Activated CD4-positive, alpha-beta T cell treated with anti-CD3 and anti-CD28 coated beads, Interleukin-10, Interleukin-2, amounts not matched to agents 100 ng/mL and 50 ng/mL, durations not matched to agents 16 hours and 8 hours (primary cell): Measurements from ENCODE around the gene FUOM.
"Not testable (repeated sequence)": the region's sequence is repeated elsewhere in the genome, so short reads cannot be mapped to it uniquely, and the experiment has no call there.

Experiments used
- DNase-seq: peaks from one replicate; pipeline ENCODE4 v3.0.0-alpha.2; 2020

The FUOM gene

DNA sequence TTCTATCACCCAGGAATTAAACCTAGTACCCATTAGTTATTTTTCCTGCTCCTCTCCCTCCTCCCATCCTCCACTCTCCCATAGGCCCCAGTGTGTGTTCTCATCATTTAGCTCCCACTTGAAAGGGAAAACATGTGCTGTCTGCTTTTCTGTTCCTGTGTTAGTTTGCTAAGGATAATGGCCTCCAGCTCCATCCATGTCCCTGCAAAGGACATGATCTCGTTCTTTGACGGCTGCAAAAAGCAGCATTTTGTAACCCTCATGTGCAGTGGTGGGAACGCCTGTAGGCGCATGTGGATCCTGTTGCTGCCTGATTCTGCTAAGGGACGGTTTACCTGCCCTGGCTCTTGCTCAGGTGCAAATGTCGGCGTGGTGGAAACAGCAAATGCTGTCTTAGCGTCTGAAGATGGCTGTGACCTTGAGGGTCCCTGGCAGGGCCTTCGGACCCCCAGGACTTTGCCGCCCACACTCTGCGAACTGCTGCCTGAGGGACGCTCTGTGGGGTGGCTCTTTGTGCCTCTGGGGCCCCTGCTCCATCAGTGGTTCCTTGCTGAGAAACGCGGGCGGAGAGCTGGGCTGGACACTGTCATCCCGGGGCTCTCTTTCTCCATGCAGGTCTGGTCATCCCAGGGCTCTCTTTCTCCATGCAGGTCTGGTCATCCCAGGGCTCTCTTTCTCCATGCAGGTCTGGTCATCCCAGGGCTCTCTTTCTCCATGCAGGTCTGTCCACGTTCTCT lies 30.6 kb upstream of the FUOM start:
- DNase-seq, result no peak

DNA sequence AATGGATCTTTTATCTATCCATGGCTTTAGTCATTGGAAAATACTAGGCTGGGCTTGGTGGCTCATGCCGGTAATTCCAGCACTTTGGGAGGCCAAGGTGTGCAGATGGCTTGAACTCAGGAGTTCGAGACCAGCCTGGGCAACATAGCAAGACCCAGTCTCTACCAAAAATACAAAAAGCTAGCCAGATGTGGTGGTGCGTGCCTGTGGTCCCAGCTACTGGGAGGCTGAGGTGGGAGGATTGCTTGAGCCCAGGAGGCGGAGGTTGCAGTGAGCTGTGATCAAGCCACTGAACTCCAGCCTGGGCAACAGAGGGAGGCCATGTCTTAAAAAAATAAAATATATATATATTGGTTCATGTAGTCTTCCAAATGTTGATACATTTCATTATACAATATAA lies 29.1 kb upstream of the FUOM start:
- not testable (repeated sequence) for DNase-seq

DNA sequence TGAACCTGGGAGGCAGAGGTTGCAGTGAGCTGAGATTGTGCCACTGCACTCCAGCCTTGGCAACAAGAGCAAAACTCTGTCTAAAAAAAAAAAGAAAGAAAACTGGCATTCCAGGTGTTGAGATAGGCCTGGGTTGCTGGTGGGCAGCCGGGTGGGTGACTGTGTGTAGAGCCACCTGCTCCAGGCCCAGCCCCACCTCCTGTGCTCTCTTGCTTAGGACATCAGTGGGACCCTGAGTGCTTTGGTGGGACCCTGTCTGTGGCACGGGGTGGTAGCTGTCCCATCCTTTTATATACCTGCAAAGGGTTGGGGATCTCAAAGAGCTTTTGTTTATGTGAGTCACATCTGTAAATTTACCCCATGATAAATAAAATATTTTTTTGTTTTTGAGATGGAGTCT lies 27.4 kb upstream of the FUOM start:
- DNase-seq, result no peak

DNA sequence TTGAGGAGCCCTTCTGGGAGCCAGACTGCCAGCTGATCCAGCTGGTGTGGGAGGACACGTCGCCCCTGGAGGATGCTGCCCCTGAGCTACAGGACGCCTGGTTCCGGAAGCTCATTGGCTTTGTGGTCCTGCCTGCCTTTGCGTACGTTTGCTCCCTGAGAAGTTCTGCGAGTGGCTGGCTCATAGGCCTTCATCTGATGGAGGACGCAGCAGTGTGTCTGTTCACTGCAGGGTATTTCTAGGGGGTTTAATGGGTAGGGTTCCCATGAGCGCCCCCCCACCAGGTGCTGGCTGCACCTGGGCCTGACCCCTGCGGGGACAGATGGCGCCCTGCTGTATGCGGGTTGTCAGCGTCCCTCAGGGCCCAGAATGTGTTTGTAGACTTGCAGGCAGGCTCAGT lies 26.3 kb upstream of the FUOM start:
- DNase-seq, result no peak

DNA sequence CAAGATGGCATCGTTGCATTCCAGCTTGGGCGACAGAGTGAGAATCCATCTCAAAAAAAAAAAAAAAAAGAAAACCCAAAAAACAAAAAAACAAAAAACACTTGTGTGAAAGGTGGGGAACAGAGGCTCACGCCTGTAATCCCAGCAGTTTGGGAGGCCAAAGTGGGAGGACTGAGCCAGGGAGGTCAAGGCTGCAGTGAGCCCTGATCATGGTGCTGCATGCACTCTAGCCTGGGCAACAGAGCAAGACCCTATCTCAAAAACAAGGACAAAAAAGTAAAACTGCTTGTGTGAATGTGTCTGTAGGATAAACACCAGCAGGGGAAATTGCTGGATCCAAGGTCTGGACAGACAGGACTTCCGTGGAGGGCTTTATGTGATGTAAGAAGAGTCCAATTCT lies 25.7 kb upstream of the FUOM start:
- DNase-seq, result no peak

DNA sequence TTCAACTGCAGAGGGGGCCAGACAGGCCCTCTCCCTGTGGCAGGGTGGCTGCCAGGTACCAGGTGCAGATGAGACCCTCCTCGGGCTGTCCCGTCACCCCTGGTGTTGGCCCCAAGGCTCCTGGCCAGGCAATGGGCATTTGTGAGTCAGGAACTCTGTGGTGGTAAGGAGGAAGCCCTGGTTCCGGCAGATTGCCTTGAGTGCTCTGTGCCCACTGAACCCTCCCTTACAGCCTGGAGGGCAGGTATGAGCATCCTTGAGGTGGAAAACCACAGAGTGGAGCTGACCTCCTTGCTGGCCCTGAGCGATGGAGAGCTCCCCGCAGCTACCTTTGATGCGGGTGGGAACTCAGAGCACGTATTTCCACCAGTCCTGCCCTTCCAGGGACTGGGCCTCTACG lies 23.2 kb upstream of the FUOM start:
- DNase-seq, result no peak

DNA sequence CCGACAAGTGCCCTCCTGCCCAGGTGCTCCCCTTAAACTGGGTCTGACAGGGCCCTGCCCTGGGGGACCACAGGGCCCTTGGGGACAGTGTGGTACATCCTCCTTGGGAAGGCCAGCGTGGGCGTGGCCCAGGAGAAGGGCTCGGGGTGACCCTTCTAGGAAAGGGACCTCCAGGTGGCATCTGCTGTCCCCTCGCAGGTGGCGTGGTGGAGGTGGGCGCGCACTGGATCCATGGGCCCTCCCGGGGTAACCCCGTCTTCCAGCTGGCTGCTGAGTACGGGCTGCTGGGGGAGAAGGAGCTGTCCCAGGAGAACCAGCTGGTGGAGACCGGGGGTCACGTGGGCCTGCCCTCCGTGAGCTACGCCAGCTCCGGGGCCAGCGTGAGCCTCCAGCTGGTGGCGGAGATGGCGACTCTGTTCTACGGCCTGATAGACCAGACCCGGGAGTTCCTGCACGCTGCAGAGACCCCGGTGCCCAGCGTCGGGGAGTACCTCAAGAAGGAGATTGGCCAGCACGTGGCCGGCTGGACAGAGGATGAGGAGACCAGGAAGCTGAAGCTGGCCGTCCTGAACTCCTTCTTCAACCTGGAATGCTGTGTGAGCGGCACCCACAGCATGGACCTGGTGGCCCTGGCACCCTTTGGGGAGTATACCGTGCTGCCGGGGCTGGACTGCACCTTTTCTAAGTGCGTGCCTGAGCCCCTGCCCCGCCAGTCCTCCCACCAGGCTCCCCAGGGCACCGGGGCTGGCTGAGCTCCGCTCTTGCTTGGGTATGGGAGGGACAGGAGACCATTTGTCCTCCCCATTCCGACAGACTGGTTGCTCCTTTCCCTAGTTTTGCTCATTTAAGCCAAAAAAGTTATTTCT lies 22.2 kb upstream of the FUOM start:
- DNase-seq, result no peak

DNA sequence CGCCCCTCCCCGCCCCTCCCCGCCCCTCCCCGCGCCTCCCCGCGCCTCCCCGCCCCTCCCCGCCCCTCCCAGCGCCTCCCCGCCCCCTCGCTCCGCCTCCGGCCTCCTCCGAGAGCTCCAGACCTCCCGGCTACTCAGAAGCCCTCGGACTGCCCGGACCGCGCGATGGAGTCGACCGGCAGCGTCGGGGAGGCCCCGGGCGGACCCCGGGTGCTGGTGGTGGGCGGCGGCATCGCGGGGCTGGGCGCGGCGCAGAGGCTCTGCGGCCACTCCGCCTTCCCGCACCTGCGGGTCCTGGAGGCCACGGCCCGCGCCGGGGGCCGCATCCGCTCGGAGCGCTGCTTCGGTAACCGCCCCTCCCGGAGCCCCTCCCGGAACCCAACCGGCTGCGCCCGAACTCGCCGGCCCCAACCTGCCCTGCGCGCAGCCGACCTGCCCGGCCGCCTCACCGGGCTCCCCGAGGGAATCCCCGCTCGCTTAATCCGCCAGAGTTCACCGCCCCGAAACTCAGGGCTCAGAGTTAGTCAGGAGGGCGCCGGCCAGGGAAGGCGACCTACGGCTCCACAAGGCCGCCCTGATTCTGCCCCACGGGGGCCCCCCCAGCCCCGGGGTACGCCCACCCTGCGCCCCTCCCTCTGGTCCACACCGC lies 21.5 kb upstream of the FUOM start, which contains the start of gene PAOX:
TSS of gene PAOX (plus strand) at position 111 of the 649 bp plus-strand sequence. CDS start at position 166, 55 bp downstream.
- DNase-seq, result no peak

DNA sequence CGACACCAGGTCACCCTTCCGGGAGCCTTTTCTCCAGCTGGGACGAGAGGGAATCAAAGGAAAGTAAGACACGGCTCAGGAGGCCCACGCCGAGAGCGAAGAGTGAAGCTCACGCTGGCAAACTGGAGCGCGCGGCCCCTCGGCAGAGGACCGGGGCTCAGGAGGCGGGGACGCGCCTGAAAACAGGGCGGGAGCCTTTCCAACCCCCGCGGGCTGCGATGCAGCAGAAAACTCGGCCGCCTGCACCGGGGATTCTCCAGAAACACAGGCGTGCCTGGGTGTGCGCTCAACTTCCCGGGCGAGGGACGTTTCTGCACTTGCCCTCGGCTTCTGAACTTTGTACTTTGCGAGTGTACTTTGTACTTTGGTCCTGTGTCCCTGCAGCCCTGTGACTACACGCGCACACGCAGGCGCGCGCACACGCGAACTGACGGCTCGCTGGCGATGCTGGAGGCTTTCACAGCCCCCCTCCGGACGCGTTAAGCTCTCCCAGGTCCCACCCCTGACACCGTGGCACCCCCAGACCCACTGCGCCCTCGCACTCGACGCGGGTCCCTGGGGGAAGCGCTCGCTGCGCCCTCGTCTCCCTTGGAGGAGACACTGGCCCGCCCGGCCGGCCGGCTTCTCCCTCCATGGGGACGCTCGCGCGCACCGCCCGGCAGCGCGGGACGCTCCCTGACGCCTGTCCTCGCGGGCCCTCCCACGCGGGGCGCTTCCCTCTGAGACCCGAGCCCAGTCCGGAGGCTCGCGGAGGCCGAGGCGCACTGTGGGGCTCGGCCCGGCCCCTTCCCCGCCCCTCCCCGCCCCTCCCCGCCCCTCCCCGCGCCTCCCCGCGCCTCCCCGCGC lies 20.7 kb upstream of the FUOM start:
- DNase-seq, result peak; percentile 50

DNA sequence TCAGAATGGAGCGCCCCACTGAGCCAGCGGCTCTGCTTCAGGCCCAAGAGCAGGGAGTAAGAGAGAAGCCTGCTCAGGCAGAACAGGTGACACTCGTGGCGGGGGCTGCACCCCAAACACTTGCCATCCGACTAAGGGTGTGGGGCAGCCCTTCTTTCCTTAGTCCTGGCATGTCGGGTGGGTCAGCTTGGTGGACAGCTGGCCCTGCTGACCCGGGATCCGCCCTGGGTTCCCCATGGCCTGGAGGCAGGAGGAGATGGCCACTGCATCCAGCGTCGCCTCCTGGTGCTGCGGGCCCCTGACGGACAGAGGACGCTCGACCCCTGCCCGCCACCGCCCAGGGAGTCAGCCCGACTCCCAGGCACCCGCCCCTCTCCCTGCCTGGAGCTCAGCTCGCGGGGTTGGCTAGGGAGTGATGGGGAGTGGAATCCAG lies 20.0 kb upstream of the FUOM start:
- DNase-seq, result no peak

DNA sequence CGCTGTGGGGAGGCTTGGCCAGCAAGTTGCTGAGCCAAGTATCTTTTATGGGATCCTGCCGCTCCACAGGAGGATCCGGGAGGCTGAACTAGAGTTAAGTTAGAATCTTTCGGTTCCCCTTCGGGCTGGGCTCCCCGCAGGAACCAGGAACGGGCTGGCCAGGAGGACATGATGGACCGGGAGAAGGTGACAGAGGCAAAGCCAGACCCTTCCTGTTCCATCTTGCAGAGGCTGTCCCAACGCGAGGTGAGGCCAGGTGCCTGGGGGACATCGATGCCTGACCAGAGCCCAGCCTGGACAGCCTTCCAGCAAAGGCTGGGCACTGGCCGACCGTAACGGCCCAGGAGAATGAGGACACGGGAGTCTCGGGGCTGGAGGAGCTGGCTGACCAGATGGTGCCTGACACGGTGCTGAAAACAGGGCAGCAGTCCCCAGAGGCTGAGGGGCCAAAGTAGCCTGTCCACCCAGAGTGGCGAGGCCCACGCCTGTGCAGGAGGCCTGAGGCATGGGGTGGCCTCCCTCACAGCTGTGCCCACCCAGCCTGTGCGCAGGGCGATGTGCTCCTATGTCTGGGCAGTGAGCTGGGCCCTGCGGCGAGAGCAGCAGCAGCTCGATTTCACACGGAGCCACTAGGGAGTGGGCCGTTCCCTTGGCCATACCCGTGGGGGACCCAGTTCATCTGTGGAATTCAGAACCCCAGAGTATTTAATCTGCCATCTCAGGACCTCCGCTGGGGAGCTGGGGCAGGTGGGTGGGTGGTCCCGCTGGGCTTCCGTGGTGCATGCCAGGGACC lies 19.4 kb upstream of the FUOM start:
- DNase-seq, result no peak

DNA sequence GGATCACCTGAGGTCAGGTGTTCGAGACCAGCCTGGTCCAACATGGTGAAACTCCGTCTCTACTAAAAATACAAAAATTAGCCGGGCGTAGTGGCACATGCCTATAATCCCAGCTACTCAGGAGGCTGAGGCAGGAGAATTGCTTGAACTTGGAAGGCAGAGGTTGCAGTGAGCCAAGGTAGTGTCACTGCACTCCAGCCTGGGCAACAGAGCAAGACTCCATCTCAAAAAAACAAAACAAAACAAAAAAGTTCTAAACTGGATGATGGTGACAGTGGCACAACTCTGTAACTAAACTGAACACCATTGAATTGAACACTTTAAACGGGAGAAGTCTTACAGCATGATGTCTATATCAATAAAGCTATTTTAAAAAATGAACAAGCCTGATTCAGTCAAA lies 18.4 kb upstream of the FUOM start:
- not testable (repeated sequence) for DNase-seq

DNA sequence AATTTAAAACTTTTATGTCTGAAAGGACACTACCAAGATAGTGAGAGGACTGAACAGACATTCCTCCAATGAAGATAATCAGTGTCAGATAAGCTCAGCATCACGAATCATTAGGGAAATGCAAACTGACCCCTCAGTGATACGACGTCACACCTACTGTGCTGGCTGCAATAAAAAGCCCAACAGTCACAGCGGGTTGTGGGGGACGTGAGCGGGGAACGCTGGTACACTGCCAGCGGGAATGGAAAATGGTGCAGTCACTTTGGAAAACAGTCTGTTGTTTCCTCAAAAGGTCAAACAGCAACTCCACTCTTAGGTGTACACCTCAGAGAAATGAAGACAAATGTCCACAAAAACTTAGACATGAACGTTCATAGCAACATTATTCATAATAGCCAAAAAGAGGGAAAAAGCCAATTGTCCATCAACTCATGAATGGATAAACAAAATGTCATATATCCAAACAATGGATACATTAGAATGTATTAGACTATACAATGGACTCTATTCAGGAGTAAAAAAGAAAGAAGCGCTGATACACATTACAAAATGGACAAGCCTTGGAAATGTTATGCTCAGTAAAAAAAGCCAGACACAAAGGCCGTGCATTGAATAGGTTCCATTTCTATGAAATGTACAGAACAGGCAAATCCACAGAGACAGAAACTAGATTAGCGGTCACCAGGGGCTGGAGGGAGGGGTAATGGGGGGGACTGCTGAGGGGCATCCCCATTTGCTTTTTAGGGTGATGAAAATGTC lies 17.7 kb upstream of the FUOM start:
- no peak for DNase-seq

DNA sequence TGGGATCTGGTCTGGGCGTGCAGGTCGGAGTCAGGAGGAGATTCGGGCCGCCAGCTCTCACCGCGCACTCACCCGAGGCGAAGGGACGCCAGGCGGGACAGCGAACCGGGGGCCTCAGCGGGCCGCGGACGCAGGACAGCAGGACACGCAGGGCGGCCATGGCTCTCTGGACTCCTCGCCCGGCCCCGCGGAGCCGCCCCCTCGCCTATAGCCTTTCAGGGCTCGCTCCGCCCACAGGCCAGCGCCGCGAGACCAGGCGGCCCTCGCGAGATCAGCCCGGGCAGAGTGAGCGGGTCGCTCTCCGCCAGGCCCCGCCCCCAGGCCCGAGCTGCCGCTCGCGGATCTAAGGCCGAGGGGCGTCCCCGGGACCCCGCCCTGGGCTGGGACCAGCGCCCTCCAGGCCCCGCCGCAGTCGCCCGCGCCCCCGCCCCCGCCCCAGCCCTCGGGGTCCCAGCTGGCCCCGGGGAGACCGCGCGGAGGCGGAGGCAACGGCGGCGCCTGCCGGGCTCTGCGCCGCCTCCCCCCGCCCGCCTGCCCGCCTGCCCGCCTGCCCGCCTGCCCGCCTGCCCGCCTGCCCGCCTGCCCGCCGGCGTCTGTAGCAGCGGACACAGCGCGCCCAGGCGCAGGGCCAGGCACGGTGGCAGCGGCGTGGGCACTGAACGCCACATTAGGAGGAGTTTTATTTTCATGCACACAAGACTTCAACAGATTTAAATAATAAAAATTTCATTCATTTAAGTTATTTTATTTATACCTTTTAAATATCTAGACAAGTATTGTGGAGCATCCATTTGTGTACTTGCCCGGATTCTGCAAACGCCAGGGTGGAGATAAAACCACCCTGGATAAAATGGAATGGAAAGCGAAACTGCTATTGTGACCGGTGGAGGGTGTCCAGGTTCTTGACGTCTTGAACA lies 15.6 kb upstream of the FUOM start, which contains the start of gene ECHS1:
TSS of gene ECHS1 (minus strand) at position 181 of the 917 bp plus-strand sequence. CDS start at position 160, 21 bp downstream.
- DNase-seq, result peak; percentile 97

DNA sequence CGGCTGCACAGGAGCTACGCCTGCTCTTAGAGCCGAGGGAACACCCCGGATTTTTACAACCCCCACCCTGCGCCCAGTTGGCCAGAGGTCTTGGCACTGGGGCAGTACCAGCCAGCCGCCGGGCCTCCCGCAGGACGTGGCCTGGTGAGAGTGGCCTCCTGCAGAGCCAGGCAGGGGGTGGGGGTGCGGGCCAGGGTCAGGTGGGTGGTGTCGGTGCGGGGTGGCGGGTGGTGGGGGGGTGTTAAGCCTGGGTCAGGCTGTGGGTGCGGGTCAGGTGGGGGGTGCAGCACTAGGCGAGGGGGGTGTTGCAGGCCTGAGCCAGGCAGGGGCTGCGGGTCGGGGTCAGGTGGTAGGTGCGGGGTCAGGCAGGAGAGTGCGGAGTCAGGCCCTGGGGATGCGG lies 14.7 kb upstream of the FUOM start:
- DNase-seq, result no peak

DNA sequence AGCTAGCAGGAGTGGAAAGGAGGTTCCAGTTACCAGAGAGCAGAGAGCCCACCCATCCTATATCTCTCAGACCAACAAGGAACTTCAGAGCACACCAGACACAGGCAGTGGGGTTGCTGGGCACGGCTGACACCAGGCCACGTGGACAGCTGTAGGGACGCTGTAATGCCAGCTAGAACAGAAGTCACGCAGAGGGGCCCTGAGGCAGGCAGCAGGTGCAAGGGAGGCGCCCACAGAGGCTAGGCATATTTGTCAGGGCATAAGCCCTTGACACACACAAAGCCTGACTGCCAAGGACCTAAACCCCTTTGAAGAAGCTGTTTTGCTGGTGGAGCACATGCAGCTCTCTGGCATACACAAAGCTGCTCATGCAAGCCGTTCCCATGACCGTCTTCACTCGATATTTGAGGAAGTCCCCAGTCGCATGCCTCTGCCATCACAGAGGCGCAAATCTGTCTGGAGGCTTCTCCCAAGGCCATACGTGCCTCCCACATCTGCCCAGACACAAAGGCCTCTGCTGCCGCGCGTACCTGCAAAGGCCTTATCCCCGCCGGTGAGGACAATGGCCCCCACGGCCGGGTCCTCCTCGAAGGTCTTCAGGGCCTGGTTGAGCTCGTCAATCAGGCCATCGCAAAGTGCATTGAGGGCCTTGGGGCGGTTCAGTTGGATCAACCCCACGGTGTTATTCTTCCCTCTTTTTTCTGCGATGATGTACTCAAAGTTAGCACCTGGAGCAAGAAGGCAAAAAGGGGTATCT lies 12.4 kb upstream of the FUOM start:
- no peak for DNase-seq

DNA sequence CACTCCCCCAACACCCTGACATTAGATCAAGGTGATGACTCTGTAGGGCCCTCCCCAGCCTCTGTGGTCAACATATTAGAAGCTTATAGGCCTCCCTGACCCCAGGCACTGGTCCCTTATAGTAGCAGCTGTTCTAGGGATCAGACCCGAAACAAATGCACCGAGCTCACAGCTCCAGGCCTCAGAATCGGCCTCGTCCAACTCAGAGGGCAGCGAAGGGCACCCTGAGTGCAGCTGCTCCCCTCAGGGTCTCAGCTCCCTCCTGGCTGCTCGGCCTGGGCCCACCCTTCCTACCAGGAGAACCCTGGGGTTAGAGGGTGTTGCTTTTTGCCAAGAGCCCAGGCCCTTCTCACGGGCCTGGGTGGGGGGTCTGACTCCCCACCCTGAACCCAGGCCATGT lies 10.3 kb upstream of the FUOM start:
- no peak for DNase-seq

DNA sequence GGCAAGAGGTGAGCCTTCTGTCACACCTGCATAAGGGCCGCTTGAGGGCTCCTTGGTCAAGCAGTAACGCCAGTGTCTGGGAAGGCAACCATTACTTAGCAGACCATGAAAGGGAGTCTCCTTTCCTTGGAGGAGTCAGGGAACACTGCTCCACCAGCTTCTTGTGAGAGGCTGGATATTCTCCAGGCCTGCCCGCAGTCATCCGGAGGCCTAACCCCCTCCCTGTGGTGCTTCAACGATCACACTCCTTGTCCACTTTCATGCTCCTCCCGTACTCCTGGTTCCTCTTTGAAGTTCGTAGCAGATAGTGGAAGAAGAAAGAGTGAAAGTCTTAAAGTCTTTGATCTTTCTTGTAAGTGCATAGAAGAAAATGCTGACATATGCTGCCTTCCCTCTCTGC lies 9.6 kb upstream of the FUOM start:
- DNase-seq, result not testable (repeated sequence)

DNA sequence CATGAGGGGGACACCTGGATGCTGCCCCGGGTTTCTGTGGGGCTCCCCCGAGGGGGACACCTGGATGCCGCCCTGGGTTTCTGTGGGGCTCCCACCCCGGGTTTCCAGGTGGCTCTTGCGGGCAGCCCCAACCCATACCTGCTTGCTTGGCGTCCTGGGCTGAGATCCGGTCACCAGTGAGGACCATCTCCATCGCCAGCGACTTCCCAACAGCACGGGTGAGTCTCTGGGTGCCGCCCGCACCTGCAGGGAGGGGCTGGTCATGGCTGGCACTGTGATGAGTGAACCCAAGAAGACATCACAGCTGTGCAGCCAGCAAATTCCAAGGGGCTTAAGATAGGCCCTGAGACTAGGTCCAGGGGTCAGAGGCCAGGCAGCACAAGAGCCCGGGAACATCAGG lies 8.9 kb upstream of the FUOM start:
- no peak for DNase-seq
